HG02759 (cell line): ENCODE measurements around the gene PEG3.

Source experiments
- ATAC-seq: cut with Tn5 transposase; IDR thresholded peaks from one replicate; pipeline ENCODE4 v1.9.1; 2021; ENCODE audit warnings: mild to moderate bottlenecking, moderate library complexity; ENCODE audit not compliant: unreplicated experiment

Gene PEG3

DNA sequence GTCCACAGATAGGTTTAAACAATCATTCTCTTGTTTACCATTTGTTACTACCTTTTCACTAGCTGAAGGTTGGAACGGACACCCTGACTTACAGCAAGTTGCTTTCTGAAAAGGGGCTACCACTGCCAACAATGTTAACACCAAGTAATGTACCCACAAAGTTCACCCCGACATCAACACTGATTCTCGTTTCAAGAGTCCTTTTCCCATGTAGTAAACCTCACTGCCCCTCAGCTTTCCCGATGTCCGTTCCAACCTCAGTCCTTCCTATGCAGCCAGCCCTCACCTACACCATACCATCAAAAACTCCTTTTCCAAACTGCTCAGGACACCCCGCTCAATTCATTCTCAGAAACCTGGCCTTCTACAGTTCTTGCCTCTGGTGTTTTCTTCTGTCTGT, 29.0 kb downstream of the PEG3 start:
- no peak for ATAC-seq

DNA sequence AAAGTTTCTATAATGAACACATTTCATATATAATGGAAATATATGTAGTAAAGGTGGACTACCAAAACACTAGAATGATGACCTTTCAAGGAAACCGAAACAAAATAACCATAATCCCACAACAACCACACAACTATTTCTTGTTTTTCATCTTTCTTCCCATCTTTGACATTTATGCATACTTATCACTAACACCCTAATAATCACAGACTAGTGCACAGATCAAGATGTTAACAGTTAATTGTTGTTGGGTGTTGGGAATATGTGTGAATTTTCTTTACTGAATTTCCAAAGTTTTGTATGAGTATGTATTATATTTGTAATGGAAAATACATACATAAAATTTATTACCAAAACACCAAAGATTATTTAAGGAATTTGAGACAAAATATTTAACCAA, 30.3 kb downstream of the PEG3 start:
- ATAC-seq = no peak

DNA sequence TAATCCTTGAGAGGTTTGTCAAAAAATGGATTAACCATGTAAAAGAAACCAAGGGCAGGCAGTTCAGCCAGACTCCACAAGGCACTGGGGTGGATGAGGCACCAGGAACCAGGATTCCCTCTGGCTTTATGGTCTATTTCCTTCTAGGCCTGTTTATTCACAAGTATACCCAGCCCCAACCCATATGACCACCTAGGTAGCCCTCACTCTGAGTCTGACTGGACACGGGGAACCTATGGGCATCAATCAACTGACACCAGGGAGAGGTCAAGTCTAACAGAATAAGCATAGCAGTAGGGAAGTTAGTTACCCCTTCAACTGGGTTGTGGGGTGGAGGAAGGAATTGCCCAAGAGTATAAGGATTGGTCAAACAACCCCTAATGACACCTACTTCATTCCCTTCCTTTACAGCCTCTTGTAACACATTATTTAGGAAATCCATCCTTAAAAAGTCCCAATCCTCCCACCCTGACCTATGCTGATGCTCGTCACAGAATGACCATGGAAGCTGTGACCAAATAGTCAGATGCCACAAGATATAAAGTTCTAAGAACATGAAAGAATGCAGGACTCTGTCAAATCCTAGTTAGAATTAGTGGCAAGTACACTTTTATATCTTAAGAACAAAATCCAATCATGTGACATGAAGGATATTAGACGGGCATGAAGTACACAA, 31.7 kb downstream of the PEG3 start:
- ATAC-seq = no peak

DNA sequence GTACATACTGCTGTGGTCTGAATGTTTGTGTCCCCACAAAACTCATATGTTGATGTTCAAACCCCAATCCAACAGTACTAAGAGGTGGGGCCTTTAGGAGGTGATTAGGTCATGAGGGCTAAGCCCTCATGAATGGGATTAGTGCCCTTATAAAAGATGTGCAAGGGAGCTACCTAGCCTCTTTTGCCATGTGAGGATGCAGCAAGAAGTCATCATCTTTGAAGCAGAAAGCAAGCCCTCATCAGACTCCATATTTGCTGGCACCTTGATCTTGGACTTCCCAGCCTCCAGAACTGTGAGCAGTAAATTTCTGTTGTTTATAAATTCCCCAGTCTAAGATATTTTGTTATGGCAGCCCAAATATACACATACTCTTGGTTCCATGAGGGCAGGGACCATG, 33.9 kb downstream of the PEG3 start:
- ATAC-seq = no peak
